HG02642 (cell line): Measurements from ENCODE around the gene NTRK1.
"Not testable (repeated sequence)": the region's sequence is repeated elsewhere in the genome, so short reads cannot be mapped to it uniquely, and the experiment has no call there.

Experiments
- ATAC-seq: cut with Tn5 transposase; IDR thresholded peaks from one replicate; pipeline ENCODE4 v1.9.1; 2021; ENCODE audit warnings: mild to moderate bottlenecking; ENCODE audit not compliant: unreplicated experiment, poor library complexity

NTRK1 gene

GRCh38 chr1:156910309-156910782 lies 49.7 kb downstream of the NTRK1 start:
- no peak for ATAC-seq

GRCh38 chr1:156911577-156912298 lies 51.1 kb downstream of the NTRK1 start:
- ATAC-seq = no peak

- ATAC-seq = no peak
These were observed 51.6 kb downstream of the NTRK1 start for GRCh38 chr1:156912310-156912709.

GRCh38 chr1:156912861-156913808 lies 52.5 kb downstream of the NTRK1 start:
- ATAC-seq = no peak

GRCh38 chr1:156913809-156914387 lies 53.2 kb downstream of the NTRK1 start:
- ATAC-seq = no peak

- ATAC-seq = no peak
These were observed 53.8 kb downstream of the NTRK1 start for GRCh38 chr1:156914440-156914856.

GRCh38 chr1:156920233-156921052 lies 59.8 kb downstream of the NTRK1 start, which contains the start of gene LRRC71:
TSS of gene LRRC71 (plus strand) at chr1:156920632. CDS start at chr1:156920804, 172 bp downstream.
- no peak for ATAC-seq

GRCh38 chr1:156921053-156921529 lies 60.4 kb downstream of the NTRK1 start:
- ATAC-seq = no peak

GRCh38 chr1:156922986-156923669 lies 62.5 kb downstream of the NTRK1 start:
- ATAC-seq = no peak

- ATAC-seq = no peak
These were observed 63.2 kb downstream of the NTRK1 start for GRCh38 chr1:156923670-156924477.

- ATAC-seq = no peak
These were observed 64.0 kb downstream of the NTRK1 start for GRCh38 chr1:156924478-156925153.

GRCh38 chr1:156925154-156926010 lies 64.7 kb downstream of the NTRK1 start:
- no peak for ATAC-seq

- ATAC-seq = no peak
These were observed 65.5 kb downstream of the NTRK1 start for GRCh38 chr1:156926175-156926574.

- ATAC-seq = not testable (repeated sequence)
These were observed 66.0 kb downstream of the NTRK1 start for GRCh38 chr1:156926695-156927094.

GRCh38 chr1:156927215-156928042 lies 66.8 kb downstream of the NTRK1 start:
- no peak for ATAC-seq

- no peak for ATAC-seq
These were observed 67.5 kb downstream of the NTRK1 start for GRCh38 chr1:156928043-156928602.
